22Rv1 (cell line): Measurements from ENCODE around the gene PHLDB2.

ENCODE experiments used
- CTCF ChIP-seq: fragments of 450-650 bp; IDR thresholded peaks from 2 replicates; pipeline ENCODE4 v1.5.1; 2017; ENCODE audit warnings: mild to moderate bottlenecking
- ZFX ChIP-seq: fragments of 450-650 bp; IDR thresholded peaks from 2 replicates; pipeline ENCODE4 v1.6.1; 2017; ENCODE audit warnings: antibody characterized with exemption, borderline replicate concordance

- TF ChIP-seq CTCF (no peak), ZFX (no peak)
Measured at GRCh38 chr3:111936967-111937366, 77.9 kb downstream of the PHLDB2 start.
